ENCODE measurements around the gene LTBP3.

DNA sequence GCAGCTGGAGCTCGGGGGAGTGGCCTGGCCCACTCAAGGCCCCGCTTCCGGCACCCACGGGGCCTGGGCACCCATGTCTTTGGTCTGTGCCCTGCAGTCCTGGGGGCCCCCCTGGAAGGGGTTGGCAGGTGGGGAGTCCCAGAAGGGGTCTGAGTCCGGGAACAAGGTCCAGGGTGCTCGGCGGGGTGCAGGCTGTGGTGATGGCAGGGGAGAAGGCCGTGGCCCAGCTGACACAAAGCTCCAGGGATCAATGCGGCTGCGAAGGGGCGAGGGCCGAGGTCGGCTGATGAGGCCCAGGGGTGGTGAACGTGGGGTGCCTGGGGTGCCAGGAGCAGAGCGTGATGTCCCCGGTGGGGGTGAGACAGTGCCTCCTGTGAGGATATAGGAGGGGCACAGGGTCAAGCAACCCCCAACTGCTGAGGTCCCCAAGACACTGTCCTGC, 40.1 kb upstream of the LTBP3 start:
- TF ChIP-seq, protein P1, sequence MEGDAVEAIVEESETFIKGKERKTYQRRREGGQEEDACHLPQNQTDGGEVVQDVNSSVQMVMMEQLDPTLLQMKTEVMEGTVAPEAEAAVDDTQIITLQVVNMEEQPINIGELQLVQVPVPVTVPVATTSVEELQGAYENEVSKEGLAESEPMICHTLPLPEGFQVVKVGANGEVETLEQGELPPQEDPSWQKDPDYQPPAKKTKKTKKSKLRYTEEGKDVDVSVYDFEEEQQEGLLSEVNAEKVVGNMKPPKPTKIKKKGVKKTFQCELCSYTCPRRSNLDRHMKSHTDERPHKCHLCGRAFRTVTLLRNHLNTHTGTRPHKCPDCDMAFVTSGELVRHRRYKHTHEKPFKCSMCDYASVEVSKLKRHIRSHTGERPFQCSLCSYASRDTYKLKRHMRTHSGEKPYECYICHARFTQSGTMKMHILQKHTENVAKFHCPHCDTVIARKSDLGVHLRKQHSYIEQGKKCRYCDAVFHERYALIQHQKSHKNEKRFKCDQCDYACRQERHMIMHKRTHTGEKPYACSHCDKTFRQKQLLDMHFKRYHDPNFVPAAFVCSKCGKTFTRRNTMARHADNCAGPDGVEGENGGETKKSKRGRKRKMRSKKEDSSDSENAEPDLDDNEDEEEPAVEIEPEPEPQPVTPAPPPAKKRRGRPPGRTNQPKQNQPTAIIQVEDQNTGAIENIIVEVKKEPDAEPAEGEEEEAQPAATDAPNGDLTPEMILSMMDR (IDR thresholded peaks at IDR 0.05): no peak
- TF ChIP-seq POLR2AphosphoS5 (IDR thresholded peaks at IDR 0.05): no peak
